HG03521 (cell line): Measurements from ENCODE around the gene PPM1E.

Experiments
- ATAC-seq: cut with Tn5 transposase; IDR thresholded peaks from one replicate; pipeline ENCODE4 v1.9.1; 2021; ENCODE audit warnings: mild to moderate bottlenecking, moderate library complexity; ENCODE audit not compliant: unreplicated experiment

PPM1E gene

DNA sequence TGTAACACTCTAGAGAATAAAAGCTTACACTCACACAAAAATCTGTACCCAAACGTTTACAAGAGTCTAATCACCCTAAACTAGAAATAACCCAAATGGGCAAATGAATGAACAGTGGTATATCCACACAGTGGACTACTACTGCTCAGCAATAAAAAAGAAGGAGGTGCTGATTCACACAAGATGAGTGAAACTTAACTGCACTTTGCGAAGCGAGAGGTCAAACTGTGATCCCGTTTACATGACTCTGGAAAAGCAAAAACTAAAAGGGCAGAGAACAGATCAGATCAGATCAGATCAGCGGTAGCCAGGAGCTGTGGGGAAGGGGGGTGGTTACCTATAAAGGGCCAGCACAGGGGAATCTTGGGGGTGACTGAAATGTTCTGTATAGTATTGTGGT lies 237.7 kb downstream of the PPM1E start:
- ATAC-seq: no peak

DNA sequence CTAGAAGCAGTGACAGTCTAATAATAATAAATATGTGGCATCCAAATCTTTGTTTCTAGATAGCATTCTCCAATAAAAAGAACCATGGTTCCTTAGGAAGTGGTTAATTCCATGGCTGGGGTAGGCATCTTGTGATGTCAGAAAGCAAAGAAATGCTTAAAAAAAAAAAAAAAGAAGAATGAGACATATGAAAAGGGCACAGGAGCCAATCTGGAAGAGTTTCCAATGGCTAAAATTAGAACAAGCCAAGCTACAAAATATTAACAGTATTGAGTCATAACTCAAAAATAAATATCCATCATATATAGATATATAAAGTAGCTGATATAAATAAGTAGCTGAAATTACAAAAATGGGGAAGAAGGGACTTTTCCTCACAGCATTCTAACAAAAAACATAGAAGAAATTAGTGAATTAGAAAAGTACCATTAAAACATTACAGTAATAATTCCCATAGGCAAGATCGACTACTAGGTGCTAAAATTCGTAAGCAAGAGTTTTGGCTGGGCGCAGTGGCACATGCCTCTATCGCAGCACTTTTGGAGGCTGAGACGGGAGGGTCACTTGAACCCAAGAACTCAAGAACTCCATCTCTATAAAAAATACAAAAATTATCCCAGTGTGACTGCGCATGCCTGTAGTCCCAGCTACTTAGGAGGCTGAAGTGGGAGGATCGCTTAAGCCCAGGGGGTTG lies 239.7 kb downstream of the PPM1E start:
- ATAC-seq: no peak

DNA sequence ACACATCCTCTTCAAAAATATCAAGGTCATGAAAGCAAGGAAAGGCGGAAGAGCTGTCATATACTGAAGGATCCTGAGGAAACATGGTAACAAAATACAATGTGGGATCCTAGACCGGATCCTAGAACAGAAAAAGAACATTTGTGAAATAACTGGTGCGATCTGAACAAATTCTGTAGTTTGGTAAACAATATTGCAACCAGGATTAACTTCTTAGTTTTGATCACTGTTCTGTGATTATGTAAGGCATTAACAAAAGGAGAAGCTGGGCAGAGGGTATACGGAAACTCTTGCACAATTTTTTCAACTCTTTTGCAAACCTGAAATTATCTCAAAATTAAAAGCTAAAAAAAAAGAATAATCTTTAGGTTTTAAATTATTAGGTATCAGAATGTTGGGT lies 241.3 kb downstream of the PPM1E start:
- ATAC-seq: no peak

DNA sequence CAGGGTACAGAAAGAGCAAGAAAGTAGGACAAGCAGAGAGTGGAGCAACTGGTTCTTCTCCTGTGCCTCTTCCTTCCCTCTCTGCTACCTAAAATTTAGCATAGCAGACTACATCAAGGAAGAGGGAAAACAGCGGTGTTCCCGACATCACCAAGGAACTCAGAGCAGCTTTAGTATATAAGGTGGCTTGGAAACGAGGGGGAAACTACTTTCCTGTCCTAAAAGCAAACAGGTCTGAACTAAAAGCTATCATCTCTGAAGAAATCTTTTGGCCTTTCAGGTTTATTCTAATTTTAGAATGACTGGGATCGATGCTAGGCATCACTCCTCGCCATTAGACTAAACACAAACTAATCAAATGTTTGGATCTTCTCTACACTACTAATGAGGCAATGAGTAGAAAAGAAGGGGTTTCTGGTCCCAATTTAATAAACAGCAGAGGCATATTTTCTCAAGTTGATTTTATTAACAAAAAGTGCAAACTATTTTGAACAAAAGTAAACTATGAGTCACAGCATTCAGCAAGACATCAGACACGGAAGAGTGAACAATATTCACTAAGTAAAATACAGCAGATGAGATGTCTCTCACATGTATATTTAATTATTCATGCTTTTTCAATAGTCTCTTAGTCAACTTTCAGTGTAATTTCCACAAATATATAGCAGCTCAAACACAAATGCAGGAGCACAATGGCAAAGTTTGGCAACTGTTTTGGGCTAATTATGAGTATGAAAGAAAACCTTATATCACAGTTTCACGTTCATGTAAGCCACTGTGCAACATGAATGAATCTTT lies 242.3 kb downstream of the PPM1E start:
- no peak for ATAC-seq

- ATAC-seq: no peak
These were observed 243.2 kb downstream of the PPM1E start for GRCh38 chr17:58998871-58999270.

DNA sequence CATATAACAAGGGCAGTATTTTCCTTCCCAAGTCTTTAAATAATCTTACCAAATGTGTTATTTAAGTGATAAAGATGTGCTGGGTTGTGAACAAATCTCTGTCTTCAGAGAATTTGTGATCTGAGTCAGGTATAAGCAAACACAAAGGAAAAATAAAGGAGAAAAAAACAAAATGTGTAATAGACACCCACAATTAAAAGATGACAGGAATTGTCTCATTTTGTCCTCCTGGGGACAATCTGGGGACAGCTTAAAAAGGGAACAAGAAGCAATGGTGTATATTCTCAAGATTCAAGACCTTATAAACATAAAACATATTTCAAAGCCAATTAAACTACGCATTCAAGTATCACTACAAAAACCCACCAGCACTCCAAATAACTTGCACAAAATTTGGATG lies 243.8 kb downstream of the PPM1E start:
- ATAC-seq: no peak

DNA sequence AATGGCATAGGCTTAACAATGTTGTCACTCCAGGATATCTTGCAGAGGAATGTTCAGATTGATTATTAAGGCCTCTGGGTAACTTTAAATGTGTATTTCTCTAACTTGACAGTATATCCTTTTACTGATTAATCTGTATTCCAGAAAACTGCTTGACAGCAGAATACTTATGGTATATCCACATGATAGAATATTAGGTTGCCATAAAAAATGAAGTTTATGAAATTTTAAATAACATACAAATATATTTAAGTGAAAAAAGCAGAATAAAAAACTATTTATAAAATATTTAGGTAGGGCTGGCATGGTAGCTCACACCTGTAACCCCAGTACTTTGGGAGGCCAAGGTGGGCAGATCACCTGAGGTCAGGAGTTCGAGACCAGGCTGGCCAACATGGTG lies 244.4 kb downstream of the PPM1E start:
- ATAC-seq: no peak

DNA sequence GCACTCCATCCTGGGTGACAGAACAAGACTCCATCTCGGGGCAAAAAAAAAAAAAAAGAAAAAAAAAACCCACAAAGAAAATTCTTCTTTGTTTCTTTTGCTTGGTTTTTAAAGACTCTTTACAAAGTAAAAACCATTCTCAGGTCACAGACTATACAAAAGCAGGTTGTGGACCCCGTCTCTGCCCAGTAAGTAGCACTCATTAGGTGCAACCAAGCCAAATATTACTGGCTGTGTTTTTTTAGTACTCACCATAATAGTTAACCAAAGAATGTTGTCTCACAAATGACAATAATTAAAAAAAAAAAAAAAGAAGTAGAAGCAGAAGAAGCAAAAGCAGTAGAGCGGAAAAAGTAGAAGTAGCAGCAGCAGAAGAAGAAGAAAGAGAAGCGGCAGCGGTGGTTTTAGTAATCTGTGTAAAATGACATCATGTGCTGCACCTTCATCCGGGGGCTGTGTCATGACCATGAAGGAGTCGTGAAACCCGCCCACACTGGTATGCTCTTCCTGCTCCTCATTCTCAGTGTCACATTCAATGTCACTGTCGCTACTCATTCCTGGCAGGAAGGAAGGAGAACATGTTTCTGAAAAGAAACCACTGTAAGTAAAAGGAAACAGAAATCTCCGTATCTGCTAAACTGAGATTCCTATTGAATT lies 245.6 kb downstream of the PPM1E start:
- peak; percentile 94 for ATAC-seq

GRCh38 chr17:59002126-59002525 lies 246.5 kb downstream of the PPM1E start:
- ATAC-seq: no peak

GRCh38 chr17:59002848-59003247 lies 247.2 kb downstream of the PPM1E start:
- ATAC-seq: no peak

- no peak for ATAC-seq
These were observed 248.2 kb downstream of the PPM1E start for GRCh38 chr17:59003860-59004259.

DNA sequence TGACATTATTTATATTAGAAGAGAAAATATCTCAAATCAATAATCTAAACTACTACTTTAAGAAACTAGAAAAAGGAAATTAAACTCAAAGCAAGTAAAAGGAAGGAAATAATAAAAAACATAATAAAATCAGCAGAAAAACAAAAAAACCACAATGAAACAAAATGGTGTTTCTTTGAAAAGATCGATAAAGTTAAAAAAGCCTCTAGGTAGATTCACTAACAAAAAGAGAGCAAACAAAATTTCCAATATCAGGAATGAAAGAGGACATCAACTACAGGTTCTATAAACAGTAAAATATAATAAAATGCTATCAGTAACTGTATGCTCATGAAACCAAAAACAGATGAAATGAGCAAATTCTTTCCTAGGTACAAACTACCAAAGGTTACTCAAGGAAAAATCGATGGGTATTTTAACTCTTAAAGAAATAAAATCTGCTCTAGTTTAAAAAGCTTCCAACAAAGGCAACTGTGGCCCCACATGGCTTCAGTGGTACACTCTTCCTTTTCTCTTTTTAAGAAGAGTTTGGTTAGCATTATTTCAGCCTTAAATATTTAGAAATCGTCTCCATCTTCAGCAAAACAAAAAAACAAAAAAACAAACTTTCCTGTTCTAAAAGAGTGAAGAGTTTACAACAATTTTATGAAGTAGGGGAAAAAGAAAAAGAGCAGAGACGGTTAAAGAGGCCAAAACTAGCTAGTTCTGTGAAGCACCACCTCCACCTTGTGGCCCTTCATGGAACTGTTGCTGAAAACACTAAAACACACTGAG lies 248.9 kb downstream of the PPM1E start:
- ATAC-seq: no peak

DNA sequence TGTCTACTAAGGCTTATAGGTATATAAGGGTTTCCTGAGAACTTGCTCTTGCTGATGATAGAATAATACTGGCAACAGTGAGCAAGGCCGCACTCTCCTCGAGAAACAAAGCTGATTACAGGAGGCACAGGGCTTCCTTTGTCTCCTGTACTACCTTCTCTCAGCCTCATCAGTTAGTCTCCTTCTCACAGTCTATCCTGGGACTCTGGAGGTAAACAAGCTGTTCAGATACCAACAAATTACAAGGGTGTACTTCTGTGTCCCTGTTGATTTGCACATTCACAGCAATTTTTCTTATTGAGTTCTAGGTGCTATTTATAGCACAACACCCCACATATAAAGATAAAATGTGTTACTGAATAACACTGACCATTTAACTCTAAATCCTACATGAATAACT lies 252.3 kb downstream of the PPM1E start:
- no peak for ATAC-seq

- ATAC-seq: no peak
These were observed 253.1 kb downstream of the PPM1E start for GRCh38 chr17:59008737-59009136.

DNA sequence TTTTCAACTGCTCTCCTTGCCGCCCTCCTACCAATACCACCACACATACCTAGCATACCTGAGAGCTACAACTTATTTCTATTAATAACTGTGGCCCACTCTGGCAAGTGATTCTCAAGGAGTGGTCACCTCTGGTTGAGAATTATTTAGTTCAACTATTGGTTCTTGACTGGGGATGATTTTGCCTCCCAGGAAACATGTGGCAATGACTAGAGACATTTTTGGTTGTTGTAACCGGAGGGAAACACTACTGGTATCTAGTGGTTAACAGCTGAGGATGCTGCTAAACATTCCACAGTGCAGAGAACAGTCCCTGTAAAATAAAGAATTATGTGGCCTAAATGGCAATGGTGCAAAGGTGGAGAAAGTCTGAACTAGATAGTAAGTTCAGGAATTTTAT lies 254.4 kb downstream of the PPM1E start:
- ATAC-seq: no peak

DNA sequence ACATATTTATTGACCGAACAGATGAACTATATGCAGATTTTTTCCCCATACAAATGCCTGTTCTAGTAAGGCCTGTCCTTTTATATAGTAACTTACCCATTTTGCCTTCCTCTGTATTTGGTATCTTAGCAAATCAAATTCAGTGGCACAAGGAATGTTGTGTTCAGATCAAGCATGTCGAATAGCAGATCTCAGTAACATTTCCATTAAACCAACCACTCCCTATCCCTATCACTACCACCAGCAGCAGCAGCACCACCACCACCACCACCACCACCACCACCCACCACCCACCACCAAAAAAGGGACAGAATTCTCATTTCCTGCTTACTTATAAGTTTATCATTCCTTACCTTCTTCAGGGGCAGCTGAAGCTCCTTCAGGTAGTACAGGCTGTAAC lies 256.3 kb downstream of the PPM1E start:
- ATAC-seq: no peak

DNA sequence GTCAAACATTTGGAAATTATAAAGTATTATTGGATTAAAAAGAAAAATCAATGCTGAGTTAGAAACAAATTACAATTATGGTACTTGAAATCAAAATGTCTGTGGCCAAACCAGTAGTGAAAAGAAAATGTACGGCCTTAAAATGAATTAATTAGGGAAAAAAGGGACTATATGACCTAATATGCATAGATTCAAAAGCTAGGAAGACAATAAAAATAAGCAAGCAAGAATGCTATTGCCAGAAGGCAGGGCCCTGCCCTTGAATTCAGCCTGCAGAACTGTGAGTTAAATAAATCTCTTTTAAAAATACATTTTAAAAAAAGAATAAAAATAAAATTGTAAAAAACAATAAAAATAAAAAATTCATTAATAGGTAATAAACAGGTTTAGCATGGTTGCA lies 262.4 kb downstream of the PPM1E start:
- ATAC-seq: no peak

GRCh38 chr17:59024916-59025315 lies 269.3 kb downstream of the PPM1E start:
- ATAC-seq: no peak

DNA sequence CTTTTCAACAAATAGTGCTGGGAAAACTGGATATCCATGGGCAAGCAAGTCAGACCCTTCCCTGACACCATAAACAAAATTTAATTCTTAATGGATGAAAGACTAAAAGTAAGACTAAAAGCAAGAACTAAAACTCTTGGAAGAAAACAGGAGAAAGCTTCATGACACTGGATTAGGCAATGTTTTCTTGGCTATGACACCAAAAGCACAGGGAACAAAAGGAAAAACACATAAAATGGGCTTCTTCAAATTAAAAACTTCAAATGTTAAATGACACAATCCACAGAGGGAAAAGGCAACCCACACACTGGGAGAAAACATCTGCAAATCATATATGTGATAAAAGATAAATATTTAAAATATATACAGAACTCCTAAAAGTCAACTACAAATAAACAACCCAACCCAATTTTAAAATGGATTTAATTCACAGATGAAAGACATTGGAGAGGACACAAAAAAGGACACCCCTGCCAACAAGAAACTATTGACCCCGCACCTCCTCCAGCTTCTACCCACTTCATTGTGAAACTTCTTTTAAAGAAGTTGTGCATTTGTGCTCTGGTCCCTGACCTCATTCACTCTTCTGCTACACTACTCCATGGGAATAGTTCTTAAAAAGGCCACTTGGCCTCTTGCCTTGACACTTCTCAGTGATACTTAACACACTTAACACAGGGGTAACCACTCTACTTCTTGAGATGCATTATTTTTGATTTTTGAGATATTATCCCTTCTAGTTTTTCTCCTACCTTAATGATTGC lies 270.7 kb downstream of the PPM1E start:
- no peak for ATAC-seq

- no peak for ATAC-seq
These were observed 272.1 kb downstream of the PPM1E start for GRCh38 chr17:59027750-59028149.

- no peak for ATAC-seq
These were observed 272.7 kb downstream of the PPM1E start for GRCh38 chr17:59028328-59028727.
